Measurements from ENCODE around the gene ZIC1.

GRCh38 chr3:147392625-147392946 lies 16.6 kb upstream of the ZIC1 start:
- no peak for TF ChIP-seq YY1 (IDR thresholded peaks at IDR 0.05; ENCODE audit: insufficient read depth, insufficient read length)
- no peak for TF ChIP-seq SUZ12 (IDR thresholded peaks at IDR 0.05; ENCODE audit: extremely low read depth, insufficient read depth, insufficient read length)

All from NT2/D1 (cell line).